ENCODE data around the gene PTPN23.
A peak's percentile ranks its signal among the peaks of the same experiment; 100 is the strongest.
"Not testable (repeated sequence)": the region's sequence is repeated elsewhere in the genome, so short reads cannot be mapped to it uniquely, and the experiment has no call there.

PTPN23 gene

DNA sequence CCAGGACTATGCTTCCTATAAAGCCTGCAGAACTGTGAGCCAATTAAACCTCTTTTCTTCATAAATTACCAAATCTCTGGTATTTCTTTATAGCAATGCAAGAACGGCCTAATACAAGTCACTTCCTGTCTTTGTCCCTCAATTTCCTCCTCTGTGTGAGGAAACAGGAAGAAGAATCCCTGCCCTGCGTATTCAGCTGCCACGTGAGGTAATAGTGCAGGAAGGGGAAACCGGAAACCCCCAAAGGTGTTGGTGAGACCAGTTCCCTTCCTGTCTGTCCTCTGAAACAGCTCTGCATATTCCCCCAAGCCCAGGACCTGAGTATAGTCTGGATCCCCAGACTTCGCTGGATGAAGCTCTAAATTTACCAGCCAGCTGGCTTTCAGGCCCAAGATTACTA, 18.1 kb upstream of the PTPN23 start:
- H3K27ac Mint-ChIP-seq = peak overlapping the region; percentile 83
- peaks cover 15% of the 10 kb centered on the region for H3K4me1 Mint-ChIP-seq (ENCODE audit: low read depth)
- peaks cover 20% of the 10 kb centered on the region for H3K36me3 Mint-ChIP-seq
- peaks cover 5% of the 10 kb centered on the region for H3K9me3 Mint-ChIP-seq (ENCODE audit: low read depth)
- H3K27me3 Mint-ChIP-seq = no peaks in the 10 kb centered on the region
- H3K4me3 Mint-ChIP-seq = peak overlapping the region; percentile 21

DNA sequence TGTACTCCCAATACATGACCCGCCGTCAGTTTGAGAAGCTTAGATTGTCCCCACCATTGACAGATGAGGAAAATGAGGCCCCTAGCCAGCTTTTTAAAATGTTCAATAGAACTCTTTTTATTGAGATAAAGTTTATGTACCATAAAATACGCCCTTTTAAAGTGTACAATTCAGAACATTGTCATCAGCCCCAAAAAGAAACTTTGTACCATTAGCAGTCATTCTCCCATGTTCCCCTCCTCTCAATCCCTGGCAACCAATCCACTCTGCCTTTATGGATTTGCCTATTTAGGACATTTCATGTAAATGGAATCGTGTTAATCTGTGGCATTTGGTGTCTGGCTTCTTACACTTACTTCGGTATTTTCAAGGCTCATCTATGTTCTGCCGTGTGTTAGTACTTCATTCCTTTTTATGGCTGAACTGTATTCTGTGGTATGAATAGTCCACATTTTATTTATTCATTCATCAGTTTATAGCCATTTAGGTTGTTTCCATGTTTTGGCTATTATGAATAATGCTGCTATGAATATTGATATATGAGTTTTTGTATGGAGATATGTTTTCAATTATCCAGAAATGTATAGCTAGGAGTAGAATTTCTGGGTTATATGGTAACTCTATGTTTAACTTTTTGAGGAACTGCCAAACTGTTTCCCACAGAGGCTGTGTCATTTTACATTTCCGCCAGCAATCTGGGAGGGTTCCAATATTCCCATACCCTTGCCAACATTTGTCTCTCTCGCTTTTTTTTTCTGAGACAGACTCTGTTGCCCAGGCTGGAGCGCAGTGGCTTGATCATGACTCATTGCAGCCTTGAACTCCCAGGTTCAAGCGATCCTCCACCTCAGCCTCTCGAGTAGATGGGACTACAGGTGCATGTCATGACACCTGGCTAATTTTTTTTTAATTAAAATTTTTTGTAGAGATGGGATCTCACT, 15.3 kb upstream of the PTPN23 start:
- Mint-ChIP-seq H3K27me3 (no peaks in the 10 kb centered on the region), H3K27ac (no peak overlapping the region), H3K36me3 (peaks cover 6% of the 10 kb centered on the region), H3K4me3 (no peak overlapping the region), H3K4me1 (ENCODE audit: low read depth) (peaks cover 10% of the 10 kb centered on the region), H3K9me3 (ENCODE audit: low read depth) (peaks cover under 1% of the 10 kb centered on the region)

DNA sequence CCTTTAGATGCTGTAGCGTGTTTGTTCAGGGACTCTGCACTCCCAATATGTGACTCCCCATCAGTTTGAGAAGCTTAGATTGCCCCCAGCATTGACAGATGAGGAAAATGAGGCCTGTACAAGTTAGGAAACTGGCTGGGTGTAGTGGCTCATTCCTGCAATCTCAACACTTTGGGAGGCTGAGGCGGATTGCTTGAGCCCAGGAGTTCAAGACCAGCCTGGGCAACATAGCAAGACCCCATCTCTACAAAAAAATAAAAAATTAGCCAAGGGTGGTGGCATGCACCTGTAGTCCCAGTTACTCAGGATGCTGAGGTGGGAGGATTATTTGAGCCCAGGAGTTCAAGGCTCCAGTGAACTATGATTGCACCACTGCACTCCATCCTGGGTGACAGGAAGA, 14.0 kb upstream of the PTPN23 start:
- no peak overlapping the region for H3K27ac Mint-ChIP-seq
- H3K4me3 Mint-ChIP-seq = no peak overlapping the region
- no peaks in the 10 kb centered on the region for H3K9me3 Mint-ChIP-seq (ENCODE audit: low read depth)
- H3K27me3 Mint-ChIP-seq = no peaks in the 10 kb centered on the region
- peaks cover 10% of the 10 kb centered on the region for H3K4me1 Mint-ChIP-seq (ENCODE audit: low read depth)
- H3K36me3 Mint-ChIP-seq = peaks cover 6% of the 10 kb centered on the region

DNA sequence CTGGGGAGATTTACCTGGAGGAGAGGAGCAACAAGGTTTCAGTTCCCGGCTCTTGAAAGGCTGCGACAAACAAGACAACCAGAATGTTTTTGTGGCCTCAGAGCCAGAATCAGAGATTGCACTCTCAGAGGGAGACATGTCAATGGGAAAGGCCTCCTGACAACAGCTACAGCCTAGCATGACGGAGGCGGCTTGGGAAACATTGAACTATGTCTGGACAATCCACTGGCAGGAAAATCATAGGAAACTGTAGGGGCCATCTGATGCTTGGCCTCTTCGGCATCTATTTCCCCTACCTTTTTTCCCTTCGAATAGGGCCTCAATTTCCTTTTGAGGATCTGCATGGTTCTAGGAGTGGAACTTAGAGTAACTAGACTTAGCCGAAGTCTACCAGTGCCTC, 13.2 kb upstream of the PTPN23 start:
- Mint-ChIP-seq H3K27ac (no peak overlapping the region), H3K4me1 (ENCODE audit: low read depth) (peaks cover 6% of the 10 kb centered on the region), H3K4me3 (no peak overlapping the region), H3K9me3 (ENCODE audit: low read depth) (no peaks in the 10 kb centered on the region), H3K36me3 (peaks cover 2% of the 10 kb centered on the region), H3K27me3 (no peaks in the 10 kb centered on the region)

DNA sequence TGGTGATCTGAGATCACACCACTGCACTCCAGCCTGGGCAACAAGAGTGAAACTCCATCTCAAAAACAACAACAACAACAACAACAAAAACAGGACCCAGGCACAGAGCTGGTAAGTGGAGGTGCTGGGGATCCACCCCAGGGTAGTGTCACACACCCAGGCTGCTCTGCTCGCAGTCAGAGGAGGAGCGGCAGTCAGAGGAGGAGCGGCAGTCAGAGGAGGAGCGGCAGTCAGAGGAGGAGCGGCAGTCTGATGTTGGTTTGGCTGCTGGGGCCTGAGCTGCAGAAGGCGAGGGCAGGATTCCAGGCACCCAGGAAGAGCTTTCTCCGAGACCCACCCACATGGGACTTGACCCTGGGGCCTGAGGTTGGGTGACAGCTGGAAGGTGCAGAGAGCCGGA, 10.8 kb upstream of the PTPN23 start:
- not testable (repeated sequence) for H3K27me3 Mint-ChIP-seq; H3K9me3 Mint-ChIP-seq (ENCODE audit: low read depth); H3K27ac Mint-ChIP-seq; H3K36me3 Mint-ChIP-seq; H3K4me3 Mint-ChIP-seq; H3K4me1 Mint-ChIP-seq (ENCODE audit: low read depth)

DNA sequence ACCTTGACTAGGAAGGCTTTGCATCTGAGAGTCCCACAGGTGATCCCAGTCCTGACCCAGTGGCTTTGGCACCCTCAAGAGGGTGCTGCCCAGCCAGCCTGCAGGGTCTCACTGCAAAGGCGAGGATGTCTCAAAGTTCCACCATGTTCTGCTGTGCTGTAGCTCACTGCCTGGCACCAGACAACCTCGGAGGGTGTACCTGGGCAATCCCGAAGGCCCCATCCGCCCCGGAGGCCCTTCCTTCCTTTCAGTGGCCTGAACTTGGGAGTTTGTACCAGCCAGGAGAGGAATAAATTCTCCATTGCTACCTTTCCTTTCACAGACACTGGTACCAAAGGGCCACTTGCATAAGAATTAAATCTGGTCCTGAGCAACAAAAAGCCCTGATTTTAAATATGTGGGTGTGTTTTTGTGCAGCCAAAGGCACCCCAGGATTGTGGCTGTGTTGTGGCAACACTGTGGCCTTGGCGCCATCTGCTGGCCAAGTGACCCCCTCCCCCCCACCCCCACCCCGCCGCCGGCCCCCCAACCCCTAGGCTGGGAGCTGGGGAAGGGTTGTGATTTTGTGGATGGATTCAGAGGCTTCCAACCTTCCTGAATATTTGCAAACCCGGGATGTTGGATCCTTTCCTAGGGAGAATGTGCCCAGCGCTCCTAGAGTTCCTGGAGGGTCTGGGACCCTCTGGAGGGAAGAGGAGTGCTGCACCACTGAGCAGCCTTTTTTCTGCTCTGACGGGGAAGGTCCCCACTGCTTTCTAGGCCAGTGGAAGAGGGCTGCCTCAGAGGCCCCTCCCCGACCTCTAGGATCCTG, 9.7 kb upstream of the PTPN23 start:
- Mint-ChIP-seq H3K27me3 (no peaks in the 10 kb centered on the region), H3K9me3 (ENCODE audit: low read depth) (no peaks in the 10 kb centered on the region), H3K36me3 (no peaks in the 10 kb centered on the region), H3K27ac (no peak overlapping the region), H3K4me3 (no peak overlapping the region), H3K4me1 (ENCODE audit: low read depth) (no peaks in the 10 kb centered on the region)

DNA sequence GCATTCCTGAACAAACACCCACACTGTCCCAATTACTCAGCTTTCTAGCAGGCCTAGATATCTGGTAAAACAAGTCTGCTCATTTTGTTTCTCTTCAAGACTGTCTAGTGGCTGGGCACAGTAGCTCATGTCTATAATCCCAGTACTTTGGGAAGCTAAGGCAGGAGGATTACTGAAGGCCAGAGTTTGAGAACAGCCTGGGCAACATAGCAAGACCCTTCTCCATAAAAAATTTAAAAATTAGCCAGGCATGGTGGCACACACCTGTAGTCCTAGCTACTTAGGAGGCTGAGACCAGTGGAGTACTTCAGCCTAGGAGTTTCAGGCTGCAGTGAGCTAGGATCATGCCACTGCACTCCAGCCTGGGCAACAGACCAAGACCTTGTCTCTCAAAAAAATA, 6.2 kb upstream of the PTPN23 start:
- Mint-ChIP-seq H3K9me3 (ENCODE audit: low read depth) (no peaks in the 10 kb centered on the region), H3K4me1 (ENCODE audit: low read depth) (peaks cover 10% of the 10 kb centered on the region), H3K27me3 (no peaks in the 10 kb centered on the region), H3K36me3 (no peaks in the 10 kb centered on the region), H3K27ac (no peak overlapping the region), H3K4me3 (no peak overlapping the region)

DNA sequence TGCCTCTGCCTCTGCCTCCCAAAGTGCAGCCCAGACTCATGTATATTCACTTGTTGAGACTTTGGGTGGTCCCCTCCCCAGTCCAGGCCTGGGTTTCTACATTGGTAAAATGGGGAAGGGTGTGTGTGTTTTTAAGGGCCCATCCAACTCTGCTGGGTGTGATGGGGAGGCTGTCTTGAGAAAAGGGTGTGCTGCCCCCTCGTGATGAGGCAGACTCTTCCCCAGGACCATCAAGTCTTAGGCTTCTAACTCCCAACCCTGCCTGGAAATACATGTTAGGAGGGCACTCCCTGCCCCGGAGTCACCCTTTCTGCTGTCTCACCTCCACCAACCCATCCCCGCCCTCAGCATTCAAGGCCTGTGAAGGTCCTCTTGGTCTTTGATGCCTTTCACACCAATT, 4.4 kb upstream of the PTPN23 start:
- peaks cover 2% of the 10 kb centered on the region for H3K36me3 Mint-ChIP-seq
- H3K9me3 Mint-ChIP-seq (ENCODE audit: low read depth) = no peaks in the 10 kb centered on the region
- H3K27me3 Mint-ChIP-seq = no peaks in the 10 kb centered on the region
- H3K4me1 Mint-ChIP-seq (ENCODE audit: low read depth) = peaks cover 19% of the 10 kb centered on the region
- H3K4me3 Mint-ChIP-seq = no peak overlapping the region
- no peak overlapping the region for H3K27ac Mint-ChIP-seq

DNA sequence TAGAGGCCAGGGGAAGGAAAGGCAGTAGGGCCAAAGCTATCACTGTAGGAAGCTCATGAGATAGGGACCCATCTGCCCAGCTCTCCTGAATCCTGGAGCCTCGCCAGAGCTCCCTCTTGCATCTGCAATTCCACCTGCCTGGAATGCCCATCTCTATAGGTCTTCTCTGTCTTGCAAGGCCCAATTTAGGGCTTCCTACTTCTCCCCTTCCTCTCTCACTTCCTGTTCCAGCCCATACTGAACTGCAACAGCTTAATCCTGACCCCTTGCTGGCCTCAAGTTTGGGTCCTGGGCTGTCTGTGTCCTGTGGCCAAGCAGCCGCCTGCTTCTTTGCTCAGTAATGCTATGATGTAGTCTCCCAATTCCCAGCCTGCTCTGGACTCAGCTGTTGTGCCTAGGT, 3.6 kb upstream of the PTPN23 start:
- no peaks in the 10 kb centered on the region for H3K9me3 Mint-ChIP-seq (ENCODE audit: low read depth)
- peaks cover 2% of the 10 kb centered on the region for H3K36me3 Mint-ChIP-seq

DNA sequence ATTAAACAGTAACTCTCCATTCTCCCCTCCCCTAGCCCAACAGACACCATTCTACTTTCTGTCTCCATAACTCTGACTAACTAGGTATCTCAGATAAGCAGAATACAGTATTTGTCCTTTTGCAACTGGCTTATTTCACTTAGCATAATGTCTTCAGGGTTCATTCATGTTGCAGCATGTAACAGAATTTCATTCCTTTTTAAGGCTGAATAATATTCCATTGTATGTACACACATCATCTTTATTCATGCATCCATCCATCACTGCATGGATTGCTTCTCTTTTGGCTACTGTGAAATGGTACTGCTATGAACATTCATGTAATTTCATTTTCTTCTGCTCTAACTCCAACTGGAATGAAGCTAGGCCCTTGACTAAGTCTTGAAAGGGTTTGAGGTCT, 2.0 kb upstream of the PTPN23 start:
- H3K27ac Mint-ChIP-seq = peak overlapping the region; percentile 5
- no peak overlapping the region for H3K4me3 Mint-ChIP-seq
- peaks cover 36% of the 10 kb centered on the region for H3K4me1 Mint-ChIP-seq (ENCODE audit: low read depth)
- no peaks in the 10 kb centered on the region for H3K9me3 Mint-ChIP-seq (ENCODE audit: low read depth)
- H3K36me3 Mint-ChIP-seq = peaks cover 7% of the 10 kb centered on the region
- H3K27me3 Mint-ChIP-seq = no peaks in the 10 kb centered on the region

More for the DNA sequence above, 3.6 kb upstream of the PTPN23 start:
- Mint-ChIP-seq H3K27ac (no peak overlapping the region), H3K4me3 (no peak overlapping the region), H3K27me3 (no peaks in the 10 kb centered on the region), H3K4me1 (ENCODE audit: low read depth) (peaks cover 26% of the 10 kb centered on the region)

DNA sequence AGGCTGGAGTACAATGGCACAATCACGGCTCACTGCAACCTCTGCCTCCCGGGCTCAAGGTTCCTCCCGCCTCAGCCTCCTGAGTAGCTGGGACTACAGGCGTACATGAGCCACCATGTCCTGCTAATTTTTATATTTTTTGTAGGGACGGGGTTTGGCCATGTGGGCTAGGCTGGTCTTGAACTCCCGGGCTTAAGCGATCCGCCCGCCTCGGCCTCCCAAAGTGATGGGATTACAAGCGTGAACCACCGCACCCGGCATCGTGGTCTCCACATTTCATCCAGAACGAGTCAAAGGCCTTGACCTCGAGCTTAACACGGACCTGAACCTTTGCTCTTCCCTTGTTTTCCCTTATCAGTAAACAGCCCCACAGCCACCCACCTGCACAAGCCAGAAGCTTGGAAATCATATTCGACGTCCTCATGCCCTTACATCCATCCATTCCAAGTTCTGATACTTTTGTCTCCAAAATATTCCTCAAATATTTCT, 1.4 kb upstream of the PTPN23 start:
- Mint-ChIP-seq H3K27me3 (no peaks in the 10 kb centered on the region), H3K27ac (peak overlapping the region; percentile 100), H3K36me3 (peaks cover 7% of the 10 kb centered on the region), H3K9me3 (ENCODE audit: low read depth) (no peaks in the 10 kb centered on the region), H3K4me1 (ENCODE audit: low read depth) (peaks cover 39% of the 10 kb centered on the region), H3K4me3 (peak overlapping the region; percentile 100)

DNA sequence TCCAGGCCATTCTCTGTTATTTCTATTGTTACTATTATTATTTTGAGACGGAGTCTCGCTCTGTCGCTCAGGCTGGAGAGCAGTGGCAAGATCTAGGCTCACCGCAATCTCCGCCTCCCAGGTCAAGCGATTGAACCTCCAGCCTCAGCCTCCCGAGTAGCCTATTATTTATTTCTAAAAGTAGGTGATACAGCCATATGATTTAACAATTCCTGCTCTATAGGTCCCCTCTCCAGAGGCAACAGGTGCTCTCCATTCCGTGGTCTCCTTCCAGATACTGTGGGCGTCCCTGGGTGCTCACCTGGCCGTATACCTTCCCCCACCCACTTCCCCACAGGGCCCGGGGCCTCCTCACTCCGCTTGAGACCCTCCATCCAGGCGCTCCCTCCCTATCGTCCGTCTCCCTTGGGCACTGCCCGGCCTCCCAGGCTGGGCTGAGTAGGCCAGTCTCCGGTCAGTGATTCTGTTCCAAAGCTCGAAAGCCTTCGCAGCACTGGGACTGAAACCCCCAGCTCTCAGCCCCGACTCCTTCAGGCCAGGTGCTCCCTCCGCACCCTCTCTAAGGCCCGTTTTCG, 708 bp upstream of the PTPN23 start:
- H3K27ac Mint-ChIP-seq = peak overlapping the region; percentile 100
- H3K9me3 Mint-ChIP-seq (ENCODE audit: low read depth) = no peaks in the 10 kb centered on the region
- no peaks in the 10 kb centered on the region for H3K27me3 Mint-ChIP-seq
- peaks cover 7% of the 10 kb centered on the region for H3K36me3 Mint-ChIP-seq
- peak overlapping the region; percentile 100 for H3K4me3 Mint-ChIP-seq
- H3K4me1 Mint-ChIP-seq (ENCODE audit: low read depth) = peaks cover 43% of the 10 kb centered on the region

DNA sequence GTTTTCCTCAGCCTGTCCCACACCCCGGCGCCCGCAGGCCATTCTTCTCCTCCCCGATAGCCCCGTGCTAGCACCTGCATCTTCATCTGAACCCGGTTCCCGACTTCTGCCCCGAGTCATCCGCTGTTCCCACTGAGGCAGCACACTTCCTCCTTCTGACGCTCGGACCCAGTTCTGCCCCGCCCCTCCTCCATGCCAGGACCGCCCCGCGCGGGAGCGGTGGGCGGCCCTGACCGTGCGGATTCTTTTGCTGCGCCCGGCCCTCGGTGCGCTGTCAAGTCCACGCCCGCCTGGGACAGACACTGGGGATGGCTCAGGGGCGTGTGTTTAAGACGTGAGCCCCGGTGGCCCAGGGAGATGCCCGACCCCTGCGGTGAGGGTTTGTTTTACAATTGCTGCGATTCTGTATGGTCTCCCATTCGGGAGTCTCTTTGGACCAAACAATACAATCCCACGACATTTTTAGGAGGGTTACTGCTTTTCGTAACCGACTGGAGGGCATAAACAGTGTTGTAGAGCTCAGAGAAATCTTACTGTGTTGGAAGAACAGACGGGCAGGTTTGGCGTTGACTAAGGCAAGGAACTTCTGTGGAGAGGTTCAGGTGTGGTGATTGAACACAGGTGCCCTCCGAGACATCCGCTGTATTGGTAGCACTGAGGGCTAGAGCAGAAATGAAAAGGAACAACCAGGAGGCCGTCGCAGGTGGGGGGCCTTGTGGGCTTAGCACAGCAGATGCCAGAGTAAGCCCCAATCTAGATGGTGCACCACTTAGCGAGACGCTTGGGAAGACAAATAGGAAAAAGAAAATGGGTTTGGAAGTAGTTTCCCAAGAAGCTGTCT, 716 bp downstream of the PTPN23 start:
- Mint-ChIP-seq H3K36me3 (peaks cover 7% of the 10 kb centered on the region), H3K4me1 (ENCODE audit: low read depth) (peaks cover 52% of the 10 kb centered on the region), H3K4me3 (peak overlapping the region; percentile 100)

DNA sequence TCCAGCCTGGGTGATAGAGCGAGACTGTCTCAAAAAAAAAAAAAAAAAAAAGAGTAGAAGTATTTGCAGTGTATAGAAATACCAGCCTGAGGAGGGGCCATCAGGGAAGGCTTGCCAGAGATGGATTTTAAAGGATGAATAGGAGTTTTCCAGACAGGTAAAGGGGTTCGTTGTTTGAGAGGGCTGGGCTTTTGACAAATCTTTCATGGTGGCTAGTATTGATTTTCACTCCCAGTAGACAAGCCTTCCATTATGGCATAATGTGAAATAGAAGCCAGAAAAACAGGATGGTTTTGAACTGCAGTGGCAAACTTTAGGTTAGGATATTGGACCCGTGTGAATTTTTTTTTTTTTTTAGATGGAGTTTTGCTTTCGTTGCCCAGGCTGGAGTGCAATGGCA, 3.6 kb downstream of the PTPN23 start:
- Mint-ChIP-seq H3K4me1 (ENCODE audit: low read depth) (peaks cover 52% of the 10 kb centered on the region), H3K27me3 (no peaks in the 10 kb centered on the region), H3K36me3 (peaks cover 7% of the 10 kb centered on the region), H3K4me3 (no peak overlapping the region), H3K9me3 (ENCODE audit: low read depth) (no peaks in the 10 kb centered on the region), H3K27ac (no peak overlapping the region)

More for the DNA sequence above, 716 bp downstream of the PTPN23 start:
- no peaks in the 10 kb centered on the region for H3K27me3 Mint-ChIP-seq
- no peaks in the 10 kb centered on the region for H3K9me3 Mint-ChIP-seq (ENCODE audit: low read depth)
- H3K27ac Mint-ChIP-seq = peak overlapping the region; percentile 100
